Frontal cortex (tissue), 4 donors: ENCODE data around the gene CACNA1D. TPM values are rescaled to one million over a fixed set of nuclear protein-coding genes. Genes with fewer than 3 reads are reported as not detected.

ENCODE experiments used
- DNase-seq, 2 donors: peaks; one replicate each; pipeline ENCODE4 v3.0.0; 2012; ENCODE audit warnings: low spot score in 2 of 2
- FAIRE-seq: peaks from 2 replicates; lab custom pipeline; 2012; peaks lifted over from hg19 to GRCh38; lab: Jason Lieb, UNC
- total RNA-seq: library from RNA; depleted of rRNA; stranded (reverse); fragments of >200 nt; gene quantifications from one replicate; pipeline ENCODE4 v1.2.3, GENCODE V29; 2014
- donor health status: control.
- donor health status: control.
- donor health status: control.

The CACNA1D gene
- total RNA-seq, 1 donor from 2014 or later, result 21.6 TPM

- no peak for DNase-seq
- FAIRE-seq, result no peak
Observed at GRCh38 chr3:53823956-53824657, 329.7 kb downstream of the CACNA1D start.

- DNase-seq (no peak), FAIRE-seq (no peak)
Observed at GRCh38 chr3:53824795-53825194, 330.4 kb downstream of the CACNA1D start.

- FAIRE-seq (no peak), DNase-seq (no peak)
Observed at GRCh38 chr3:53826048-53826447, 331.6 kb downstream of the CACNA1D start.

- no peak for DNase-seq
- FAIRE-seq, result no peak
Observed at GRCh38 chr3:53828581-53828980, 334.2 kb downstream of the CACNA1D start.

GRCh38 chr3:53829605-53830004 lies 335.2 kb downstream of the CACNA1D start:
- DNase-seq (no peak), FAIRE-seq (no peak)

- FAIRE-seq (no peak), DNase-seq (no peak)
Observed at GRCh38 chr3:53830944-53831343, 336.5 kb downstream of the CACNA1D start.

- DNase-seq, result no peak
- no peak for FAIRE-seq
Observed at GRCh38 chr3:53833053-53833645, 338.7 kb downstream of the CACNA1D start.

- DNase-seq, result no peak
- no peak for FAIRE-seq
Observed at GRCh38 chr3:53833700-53834099, 339.3 kb downstream of the CACNA1D start.

- DNase-seq, result no peak
- FAIRE-seq, result no peak
Observed at GRCh38 chr3:53834429-53835095, 340.2 kb downstream of the CACNA1D start.

GRCh38 chr3:53835257-53835656 lies 340.8 kb downstream of the CACNA1D start:
- FAIRE-seq (no peak), DNase-seq (no peak)

GRCh38 chr3:53836084-53836872 lies 341.9 kb downstream of the CACNA1D start:
- DNase-seq (no peak), FAIRE-seq (no peak)

- no peak for DNase-seq
- FAIRE-seq, result no peak
Observed at GRCh38 chr3:53837331-53837730, 342.9 kb downstream of the CACNA1D start.

- DNase-seq, result no peak
- no peak for FAIRE-seq
Observed at GRCh38 chr3:53841296-53841695, 346.9 kb downstream of the CACNA1D start.

- DNase-seq (peak; percentile 57 to 63), FAIRE-seq (peak; percentile 15)
Observed at GRCh38 chr3:53842436-53843194, 348.2 kb downstream of the CACNA1D start.

GRCh38 chr3:53843195-53844177 lies 349.1 kb downstream of the CACNA1D start:
- no peak for FAIRE-seq

GRCh38 chr3:53844262-53845102 lies 350.1 kb downstream of the CACNA1D start:
- no peak for FAIRE-seq
- no peak for DNase-seq

More at GRCh38 chr3:53843195-53844177, 349.1 kb downstream of the CACNA1D start:
- no peak for DNase-seq

- peak; percentile 55 to 66 for DNase-seq
- no peak for FAIRE-seq
Observed at GRCh38 chr3:53845103-53845880, 350.9 kb downstream of the CACNA1D start.
